GM18951 (cell line): ENCODE measurements around the gene TNXB.
"Not testable (repeated sequence)": the region's sequence is repeated elsewhere in the genome, so short reads cannot be mapped to it uniquely, and the experiment has no call there.

Experiments
- POLR2A ChIP-seq: IDR thresholded peaks from 4 replicates; pipeline ENCODE4 v1.6.1; 2011; ENCODE audit warnings: mild to moderate bottlenecking; ENCODE audit not compliant: insufficient read length, insufficient read depth; ENCODE audit errors: extremely low read depth
- in situ Hi-C: fragments of 300-500 bp; cut with MboI; formaldehyde crosslinking; loops from one replicate; pipeline ENCODE4 v1.12.0; 2022; ENCODE audit warnings: low sequenced_read_pairs, mixed read lengths, inconsistent platforms; ENCODE audit not compliant: unreplicated experiment

TNXB gene

DNA sequence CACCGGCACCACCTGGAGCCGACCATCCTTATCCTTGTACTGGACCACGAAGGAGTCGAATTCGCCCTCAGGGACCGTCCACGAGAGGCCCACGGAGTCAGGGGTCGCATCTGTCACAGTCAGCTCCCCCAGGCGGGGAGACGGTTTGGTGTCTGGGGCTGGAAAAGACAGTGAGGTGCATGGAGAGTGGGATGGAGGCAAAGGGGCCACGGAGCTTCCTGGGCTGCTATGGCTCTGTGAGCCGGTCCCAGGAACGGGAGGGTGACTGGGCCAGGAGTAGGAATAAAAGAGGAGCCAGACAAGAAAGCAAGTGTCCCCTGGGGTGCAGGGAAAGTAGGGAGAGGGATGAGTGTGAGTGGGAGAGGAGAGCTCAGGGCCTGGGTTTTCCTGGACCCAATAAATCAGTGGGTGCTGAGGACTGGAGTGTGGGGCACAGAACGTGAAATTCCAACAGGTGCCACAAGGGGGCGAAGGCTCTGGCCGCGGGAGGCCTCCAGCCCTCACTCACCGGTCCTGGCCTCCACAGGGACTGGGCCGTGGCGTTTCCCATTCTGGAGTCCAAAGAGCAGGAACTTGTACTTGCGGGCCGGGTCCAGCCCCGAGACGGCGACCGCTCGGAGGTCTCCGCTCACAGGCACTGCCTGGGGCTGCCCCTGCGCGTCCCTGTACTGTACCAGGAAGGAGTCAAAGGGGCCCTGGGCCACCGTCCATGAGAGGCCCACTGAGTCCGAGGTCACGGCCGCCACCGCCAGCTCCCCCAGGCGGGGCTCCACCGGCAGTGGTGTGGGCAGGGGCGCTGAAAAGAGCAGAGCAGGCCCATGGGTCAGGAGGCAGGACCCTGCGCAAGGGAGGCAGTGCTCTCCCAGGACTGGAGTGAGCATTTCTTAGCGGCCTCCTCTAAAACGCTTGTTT, 61.0 kb downstream of the TNXB start:
- in situ Hi-C loops: no loop called here
- no peak for TF ChIP-seq POLR2A

DNA sequence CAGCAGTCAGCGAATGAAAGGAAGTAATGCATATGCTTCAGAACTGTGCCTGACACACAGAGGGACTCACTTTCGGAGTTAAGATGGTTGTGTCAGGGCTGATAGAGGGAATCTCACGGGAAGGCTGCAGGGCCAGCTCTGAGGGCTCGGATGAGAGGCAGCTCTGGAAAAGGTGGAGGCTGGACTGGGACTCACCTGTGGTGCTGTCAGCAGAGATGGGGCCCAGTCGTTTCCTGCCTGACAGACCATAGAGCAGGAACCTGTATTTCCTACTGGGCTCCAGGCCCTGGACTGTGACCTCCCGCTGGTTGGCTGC, 61.6 kb downstream of the TNXB start:
- no peak for TF ChIP-seq POLR2A
- in situ Hi-C loops: no loop called here

GRCh38 chr6:32047084-32047478, 62.1 kb downstream of the TNXB start:
- no peak for TF ChIP-seq POLR2A
- in situ Hi-C loops: no loop called here

- TF ChIP-seq POLR2A: no peak
- in situ Hi-C loops: no loop called here
Measured at GRCh38 chr6:32046450-32047083, 62.6 kb downstream of the TNXB start.

DNA sequence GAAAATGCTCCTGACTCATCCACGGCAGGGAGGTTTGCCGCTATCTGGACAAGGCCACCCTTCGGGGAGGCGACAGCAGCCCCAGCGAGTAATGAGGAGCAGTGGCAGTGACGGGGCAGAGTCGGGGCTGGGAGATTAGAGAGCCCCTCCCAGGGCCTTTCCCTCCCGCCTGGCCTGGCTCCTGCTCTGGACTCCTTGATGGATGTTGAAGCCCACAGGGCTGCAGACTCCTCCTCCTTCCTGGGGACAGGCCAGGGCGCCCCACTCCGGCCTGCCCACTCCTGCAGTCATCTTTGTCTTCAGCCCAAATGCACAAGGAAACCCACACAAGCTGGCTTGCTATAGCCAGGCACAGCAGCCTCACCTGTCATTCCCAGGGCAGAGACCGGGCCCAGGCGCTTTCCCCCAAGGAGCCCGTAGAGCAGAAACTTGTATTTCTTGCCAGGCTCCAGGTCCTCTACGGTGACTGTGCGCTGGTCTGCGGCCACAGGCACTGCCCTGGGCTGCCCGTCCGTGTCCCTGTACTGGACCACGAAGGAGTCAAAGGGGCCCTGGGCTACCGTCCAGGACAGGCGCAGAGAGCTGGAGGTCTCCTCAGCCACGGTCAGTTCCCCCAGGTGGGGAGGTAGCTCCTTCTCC, 63.2 kb downstream of the TNXB start:
- in situ Hi-C loops: no loop called here
- no peak for TF ChIP-seq POLR2A

GRCh38 chr6:32044916-32045315, 64.2 kb downstream of the TNXB start:
- in situ Hi-C loops: not testable (repeated sequence)

- in situ Hi-C loops: not testable (repeated sequence)
Measured at GRCh38 chr6:32043589-32044380, 65.4 kb downstream of the TNXB start.

DNA sequence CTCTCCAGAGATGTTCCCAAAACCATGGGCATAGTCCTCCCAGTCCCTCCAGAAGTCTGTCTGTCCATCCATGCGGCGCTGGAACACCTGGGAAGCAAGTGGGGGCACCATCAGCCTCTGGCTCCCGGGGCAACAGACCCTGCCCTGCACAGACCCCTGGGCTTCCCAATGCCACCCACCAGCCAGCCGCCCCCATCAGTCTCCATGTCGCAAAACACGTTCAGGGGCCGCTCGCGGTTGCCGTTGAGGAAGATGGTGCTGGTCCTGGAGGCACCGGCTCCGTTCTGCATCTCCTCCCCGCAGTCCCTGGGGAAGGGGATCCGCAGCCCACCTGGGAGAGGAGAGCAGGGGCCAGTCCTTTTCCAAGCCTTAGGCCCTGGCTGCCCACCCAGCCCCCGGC, 66.9 kb downstream of the TNXB start:
- in situ Hi-C loops: not testable (repeated sequence)

DNA sequence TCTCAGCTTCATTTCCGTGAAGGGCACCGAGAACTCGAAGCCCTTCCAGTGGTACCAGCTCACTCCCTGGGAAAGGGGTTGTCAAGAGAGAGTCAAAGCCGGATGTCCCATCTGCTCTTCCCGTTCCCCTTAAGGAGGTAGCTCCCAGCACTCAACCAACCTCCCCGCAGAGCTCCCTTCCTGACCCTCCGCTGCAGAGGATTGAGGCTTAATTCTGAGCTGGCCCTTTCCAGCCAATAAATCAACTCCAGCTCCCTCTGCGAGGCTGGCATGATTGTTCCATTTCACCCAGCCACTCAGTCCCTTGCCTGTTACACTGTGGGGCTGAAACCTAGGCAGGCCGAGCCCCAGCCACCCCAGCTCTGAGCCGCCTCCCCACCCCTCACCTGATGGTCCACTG, 67.8 kb downstream of the TNXB start:
- in situ Hi-C loops: not testable (repeated sequence)

- in situ Hi-C loops: not testable (repeated sequence)
Measured at GRCh38 chr6:32041050-32041321, 68.2 kb downstream of the TNXB start.

DNA sequence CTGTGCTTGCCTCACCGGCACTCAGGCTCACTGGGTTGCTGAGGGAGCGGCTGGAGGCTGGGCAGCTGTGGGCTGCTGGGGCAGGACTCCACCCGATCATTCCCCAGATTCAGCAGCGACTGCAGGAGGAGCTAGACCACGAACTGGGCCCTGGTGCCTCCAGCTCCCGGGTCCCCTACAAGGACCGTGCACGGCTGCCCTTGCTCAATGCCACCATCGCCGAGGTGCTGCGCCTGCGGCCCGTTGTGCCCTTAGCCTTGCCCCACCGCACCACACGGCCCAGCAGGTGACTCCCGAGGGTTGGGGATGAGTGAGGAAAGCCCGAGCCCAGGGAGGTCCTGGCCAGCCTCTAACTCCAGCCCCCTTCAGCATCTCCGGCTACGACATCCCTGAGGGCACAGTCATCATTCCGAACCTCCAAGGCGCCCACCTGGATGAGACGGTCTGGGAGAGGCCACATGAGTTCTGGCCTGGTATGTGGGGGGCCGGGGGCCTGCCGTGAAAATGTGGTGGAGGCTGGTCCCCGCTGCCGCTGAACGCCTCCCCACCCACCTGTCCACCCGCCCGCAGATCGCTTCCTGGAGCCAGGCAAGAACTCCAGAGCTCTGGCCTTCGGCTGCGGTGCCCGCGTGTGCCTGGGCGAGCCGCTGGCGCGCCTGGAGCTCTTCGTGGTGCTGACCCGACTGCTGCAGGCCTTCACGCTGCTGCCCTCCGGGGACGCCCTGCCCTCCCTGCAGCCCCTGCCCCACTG, 68.7 kb downstream of the TNXB start:
- in situ Hi-C loops: not testable (repeated sequence)

- in situ Hi-C loops: not testable (repeated sequence)
Measured at GRCh38 chr6:32039321-32040274, 69.5 kb downstream of the TNXB start.

DNA sequence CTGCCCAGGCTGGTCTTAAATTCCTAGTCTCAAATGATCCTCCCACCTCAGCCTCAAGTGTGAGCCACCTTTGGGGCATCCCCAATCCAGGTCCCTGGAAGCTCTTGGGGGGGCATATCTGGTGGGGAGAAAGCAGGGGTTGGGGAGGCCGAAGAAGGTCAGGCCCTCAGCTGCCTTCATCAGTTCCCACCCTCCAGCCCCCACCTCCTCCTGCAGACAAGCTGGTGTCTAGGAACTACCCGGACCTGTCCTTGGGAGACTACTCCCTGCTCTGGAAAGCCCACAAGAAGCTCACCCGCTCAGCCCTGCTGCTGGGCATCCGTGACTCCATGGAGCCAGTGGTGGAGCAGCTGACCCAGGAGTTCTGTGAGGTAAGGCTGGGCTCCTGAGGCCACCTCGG, 70.3 kb downstream of the TNXB start:
- in situ Hi-C loops: not testable (repeated sequence)

GRCh38 chr6:32037598-32038524, 71.3 kb downstream of the TNXB start, which contains the start of gene CYP21A2:
CYP21A2 (plus strand) TSS chr6:32038415; CDS start chr6:32038423, 8 bp downstream.
- in situ Hi-C loops: not testable (repeated sequence)

DNA sequence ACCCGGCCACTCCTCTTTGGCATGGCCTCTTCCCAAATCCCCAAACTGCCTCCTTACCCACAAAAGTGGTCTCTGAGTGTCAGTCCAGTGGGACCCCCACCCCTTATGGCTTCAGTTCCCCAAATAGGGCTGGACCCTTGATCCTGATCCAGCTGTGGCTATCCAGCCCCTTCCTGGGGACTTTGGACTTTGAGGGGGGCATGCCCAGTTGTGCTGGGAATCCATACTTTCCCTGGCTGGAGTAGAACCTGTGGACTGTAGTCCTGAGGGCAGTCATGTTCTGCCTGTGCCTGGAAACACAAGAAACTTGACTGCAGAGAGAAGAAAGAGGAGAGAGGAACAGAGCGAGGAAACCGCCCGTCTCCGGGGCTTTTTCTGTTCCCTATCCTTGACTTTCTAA, 72.0 kb downstream of the TNXB start:
- in situ Hi-C loops: not testable (repeated sequence)

DNA sequence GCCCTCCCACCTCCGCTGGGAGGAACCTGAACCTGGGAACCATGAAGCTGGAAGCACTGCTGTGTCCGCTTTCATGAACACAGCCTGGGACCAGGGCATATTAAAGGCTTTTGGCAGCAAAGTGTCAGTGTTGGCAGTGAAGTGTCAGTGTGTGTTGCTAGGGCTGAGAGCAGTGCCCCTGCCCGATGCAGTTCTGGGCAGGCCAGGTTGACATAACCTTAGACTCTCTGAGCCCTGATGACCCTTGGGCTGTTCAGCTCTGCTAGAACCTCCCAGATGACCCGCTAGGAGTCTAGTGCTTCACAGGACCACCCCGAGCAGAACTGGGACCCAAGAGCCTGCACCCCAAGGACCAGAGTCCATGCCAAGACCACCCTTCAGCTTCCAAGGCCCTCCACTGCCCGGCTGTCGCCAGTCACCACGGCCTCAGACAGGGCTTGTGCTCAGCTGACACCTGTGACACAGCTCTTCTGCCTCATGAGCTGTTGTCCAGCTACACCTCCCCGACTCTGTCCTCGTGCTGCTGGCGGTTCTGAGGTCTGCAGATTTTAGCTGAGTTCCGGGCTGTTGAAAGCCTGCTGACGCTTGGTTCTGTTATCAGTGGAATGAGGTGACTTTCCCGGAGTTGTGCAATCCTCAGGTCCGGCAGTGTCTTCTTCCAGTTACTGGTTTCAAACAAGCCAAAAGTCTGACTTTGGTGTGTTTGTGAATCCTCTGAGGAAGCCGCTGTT, 73.7 kb downstream of the TNXB start:
- in situ Hi-C loops: not testable (repeated sequence)
